Bronchial epithelial cell (primary cell): Measurements from ENCODE around the gene NXNL2. TPM values are rescaled to one million over a fixed set of nuclear protein-coding genes. Genes with fewer than 3 reads are reported as not detected.

Experiments
- DNase-seq: peaks from one replicate; pipeline ENCODE4 v3.0.0-alpha.2; 2010; ENCODE audit warnings: low read depth
- FAIRE-seq: peaks from 2 replicates; lab custom pipeline; 2011; peaks lifted over from hg19 to GRCh38; lab: Jason Lieb, UNC
- H3K27me3 ChIP-seq: 2 replicates; pipeline ENCODE4 v1.5.1; 2011; ENCODE audit warnings: low read length; ENCODE audit not compliant: control insufficient read depth, insufficient read depth
- H3K36me3 ChIP-seq: 2 replicates; pipeline ENCODE4 v1.5.1; 2011; ENCODE audit warnings: low read length; ENCODE audit not compliant: control insufficient read depth, insufficient read depth
- H3K4me3 ChIP-seq: 2 replicates; pipeline ENCODE4 v1.5.1; 2011; ENCODE audit warnings: mild to moderate bottlenecking, low read depth, low read length, control low read depth
- CTCF ChIP-seq: IDR thresholded peaks from 2 replicates; pipeline ENCODE4 v1.5.1; 2011; ENCODE audit warnings: mild to moderate bottlenecking, moderate library complexity, low read length, control low read depth, inconsistent platforms; ENCODE audit not compliant: insufficient read depth, severe bottlenecking
- total RNA-seq: library from RNA; depleted of rRNA; stranded (reverse); fragments of >200 nt; gene quantifications from 2 replicates; pipeline ENCODE4 v1.2.1, GENCODE V29; 2014

The NXNL2 gene
- total RNA-seq, 1 donor from 2014 or later, result not detected

GRCh38 chr9:88553350-88553749, 18.4 kb downstream of the NXNL2 start:
- Histone ChIP-seq H3K36me3 (no peaks in the 10 kb centered on the region), H3K4me3 (no peak overlapping the region), H3K27me3 (peaks cover 2% of the 10 kb centered on the region)
- no peak for TF ChIP-seq CTCF
- peak; percentile 47 for DNase-seq
- no peak for FAIRE-seq

- TF ChIP-seq CTCF, result no peak
- Histone ChIP-seq H3K36me3 (no peaks in the 10 kb centered on the region), H3K4me3 (no peak overlapping the region), H3K27me3 (peaks cover 2% of the 10 kb centered on the region)
- DNase-seq (no peak), FAIRE-seq (no peak)
Observed at GRCh38 chr9:88555268-88555980, 20.4 kb downstream of the NXNL2 start.

GRCh38 chr9:88559661-88560060, 24.7 kb downstream of the NXNL2 start:
- no peak for TF ChIP-seq CTCF
- no peak for FAIRE-seq
- Histone ChIP-seq H3K36me3 (no peaks in the 10 kb centered on the region), H3K27me3 (peaks cover 2% of the 10 kb centered on the region), H3K4me3 (no peak overlapping the region)
- no peak for DNase-seq

- no peak for FAIRE-seq
- Histone ChIP-seq H3K36me3 (no peaks in the 10 kb centered on the region), H3K27me3 (no peaks in the 10 kb centered on the region), H3K4me3 (no peak overlapping the region)
- DNase-seq, result no peak
- TF ChIP-seq CTCF, result no peak
Observed at GRCh38 chr9:88567870-88568269, 32.9 kb downstream of the NXNL2 start.

GRCh38 chr9:88571419-88571818, 36.4 kb downstream of the NXNL2 start:
- no peaks in the 10 kb centered on the region for H3K36me3 ChIP-seq
- no peaks in the 10 kb centered on the region for H3K27me3 ChIP-seq
- FAIRE-seq, result no peak
- no peak for TF ChIP-seq CTCF
- DNase-seq, result no peak
- H3K4me3 ChIP-seq, result no peak overlapping the region

- DNase-seq, result no peak
- Histone ChIP-seq H3K27me3 (no peaks in the 10 kb centered on the region), H3K36me3 (no peaks in the 10 kb centered on the region), H3K4me3 (no peak overlapping the region)
- TF ChIP-seq CTCF, result no peak
- FAIRE-seq, result no peak
Observed at GRCh38 chr9:88572684-88573083, 37.7 kb downstream of the NXNL2 start.
